ENCODE data around the gene KRT28. TPM values are rescaled to one million over a fixed set of nuclear protein-coding genes. Genes with fewer than 3 reads are reported as not detected.

Gene KRT28
- total RNA-seq, 4 donors from 2014 or later, result not detected

DNA sequence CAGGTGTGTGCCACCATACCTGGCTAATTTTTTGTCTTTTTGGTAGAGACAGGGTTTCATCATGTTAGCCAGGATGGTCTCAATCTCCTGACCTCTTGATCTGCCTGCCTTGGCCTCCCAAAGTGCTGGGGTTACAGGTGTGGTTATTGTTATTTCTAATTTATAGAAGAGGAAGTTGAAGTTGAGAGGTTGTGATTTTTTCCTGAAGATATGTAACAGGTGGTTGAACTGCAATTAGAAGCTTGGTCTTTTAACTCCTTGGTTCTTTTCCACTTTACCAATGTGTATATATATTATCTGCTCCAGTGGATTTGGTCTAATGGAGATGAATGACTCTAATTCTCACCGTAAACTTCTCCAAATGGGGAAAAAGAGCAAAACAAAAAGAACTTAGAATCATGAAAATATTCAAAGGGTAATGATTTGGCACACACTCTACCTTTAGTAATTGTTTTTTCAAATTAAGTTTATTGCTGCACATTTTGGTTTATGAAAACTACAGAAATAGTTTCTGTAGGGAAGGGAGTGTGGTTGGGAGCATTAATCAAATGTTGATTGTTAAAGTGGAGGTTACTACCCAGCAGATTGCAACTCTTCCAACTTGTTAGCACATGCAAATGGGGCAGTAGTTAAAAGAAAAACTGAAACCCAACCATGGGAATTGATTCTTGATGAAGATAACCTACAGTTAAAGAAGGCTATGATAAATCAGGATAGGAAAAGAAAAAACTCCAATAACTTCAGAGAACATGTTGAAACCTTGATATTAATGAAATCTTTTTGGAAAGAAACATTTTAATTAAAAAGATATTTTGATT is 24.5 kb upstream of the KRT28 start:
- DNase-seq (no peak), ATAC-seq (no peak)
- H3K4me1 ChIP-seq, result peaks cover 7 to 13% of the 10 kb centered on the region in 2 donors
- H3K9me3 ChIP-seq, result no peaks in the 10 kb centered on the region
- intact Hi-C loops (cut with DNase I; ENCODE audit: low total_unique reads), result no loop called here
- TF ChIP-seq POLR2A (IDR thresholded peaks at IDR 0.05), result no peak
- TF ChIP-seq, protein P1, sequence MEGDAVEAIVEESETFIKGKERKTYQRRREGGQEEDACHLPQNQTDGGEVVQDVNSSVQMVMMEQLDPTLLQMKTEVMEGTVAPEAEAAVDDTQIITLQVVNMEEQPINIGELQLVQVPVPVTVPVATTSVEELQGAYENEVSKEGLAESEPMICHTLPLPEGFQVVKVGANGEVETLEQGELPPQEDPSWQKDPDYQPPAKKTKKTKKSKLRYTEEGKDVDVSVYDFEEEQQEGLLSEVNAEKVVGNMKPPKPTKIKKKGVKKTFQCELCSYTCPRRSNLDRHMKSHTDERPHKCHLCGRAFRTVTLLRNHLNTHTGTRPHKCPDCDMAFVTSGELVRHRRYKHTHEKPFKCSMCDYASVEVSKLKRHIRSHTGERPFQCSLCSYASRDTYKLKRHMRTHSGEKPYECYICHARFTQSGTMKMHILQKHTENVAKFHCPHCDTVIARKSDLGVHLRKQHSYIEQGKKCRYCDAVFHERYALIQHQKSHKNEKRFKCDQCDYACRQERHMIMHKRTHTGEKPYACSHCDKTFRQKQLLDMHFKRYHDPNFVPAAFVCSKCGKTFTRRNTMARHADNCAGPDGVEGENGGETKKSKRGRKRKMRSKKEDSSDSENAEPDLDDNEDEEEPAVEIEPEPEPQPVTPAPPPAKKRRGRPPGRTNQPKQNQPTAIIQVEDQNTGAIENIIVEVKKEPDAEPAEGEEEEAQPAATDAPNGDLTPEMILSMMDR (IDR thresholded peaks at IDR 0.05 in 4 of 5, conservative IDR thresholded peaks at IDR 0.05 in 1 of 5), result no peak
- no peaks in the 10 kb centered on the region for H3K27me3 ChIP-seq
- H3K4me3 ChIP-seq, result no peak overlapping the region
- no peak overlapping the region for H3K27ac ChIP-seq
- no peaks in the 10 kb centered on the region for H3K36me3 ChIP-seq
- in situ Hi-C loops (cut with MboI; ENCODE audit: low sequenced_read_pairs in 4 of 4), result loop anchor here in 1 of 4 donors (25.0 kb wide), 1 partner anchor 838 kb away; no protein-coding TSS in a partner anchor

DNA sequence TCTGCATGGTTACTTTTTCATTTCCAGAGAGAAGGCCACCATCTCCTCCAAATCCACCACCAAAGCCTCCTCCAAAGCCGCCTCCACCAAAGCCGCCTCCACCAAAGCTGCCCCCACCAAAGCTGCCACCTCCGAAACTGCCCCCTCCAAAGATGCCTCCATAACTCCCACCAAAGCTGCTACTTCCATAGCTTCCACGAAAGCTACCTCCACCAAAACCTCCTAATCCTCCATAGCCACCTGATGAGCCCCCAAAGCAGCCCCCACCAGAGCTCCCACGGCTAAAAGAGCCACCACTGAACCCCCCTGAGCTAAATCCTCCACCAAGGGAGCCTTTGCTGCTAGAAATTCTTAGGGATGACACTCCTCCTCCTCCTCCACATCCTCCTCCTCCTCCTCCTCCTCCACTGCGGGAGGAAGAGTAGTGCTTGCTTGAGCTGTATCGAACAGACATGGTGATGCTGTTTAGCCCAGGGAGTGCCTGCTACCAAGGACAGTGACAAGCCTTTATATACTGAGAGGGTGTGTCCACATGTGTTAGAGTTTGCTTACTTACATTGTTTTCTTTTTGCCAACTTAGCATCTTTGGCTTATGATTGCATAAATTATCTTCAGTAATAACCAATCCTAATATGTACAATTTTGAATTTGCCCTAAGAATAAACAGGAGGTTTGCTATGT is 22.5 kb upstream of the KRT28 start, which contains the start of gene KRT10:
Gene KRT10, minus strand, starts transcription at position 483 of the 681 bp plus-strand sequence. Its CDS starts 29 bp downstream, at position 454.
- no peaks in the 10 kb centered on the region for H3K27me3 ChIP-seq
- no peak for TF ChIP-seq POLR2A (IDR thresholded peaks at IDR 0.05)
- TF ChIP-seq, protein P1 (IDR thresholded peaks at IDR 0.05 in 4 of 5, conservative IDR thresholded peaks at IDR 0.05 in 1 of 5), result no peak
- H3K36me3 ChIP-seq, result peaks cover 0 to 10% of the 10 kb centered on the region in 2 donors
- no peaks in the 10 kb centered on the region for H3K9me3 ChIP-seq
- H3K4me3 ChIP-seq, result no peak within 1 kb of the TSS
- in situ Hi-C loops (cut with MboI; ENCODE audit: low sequenced_read_pairs in 4 of 4), result loop anchor here in 1 of 4 donors (25.0 kb wide), 1 partner anchor 840 kb away; no protein-coding TSS in a partner anchor
- intact Hi-C loops (cut with DNase I; ENCODE audit: low total_unique reads), result no loop called here
- DNase-seq (no peak), ATAC-seq (no peak)
- H3K4me1 ChIP-seq, result peaks cover 14 to 22% of the 10 kb centered on the region in 2 donors
- H3K27ac ChIP-seq, result no peak within 1 kb of the TSS

- in situ Hi-C loops (cut with MboI; ENCODE audit: low sequenced_read_pairs in 4 of 4), result loop anchor here in 1 of 4 donors (25.0 kb wide), 1 partner anchor 841 kb away; no protein-coding TSS in a partner anchor
- ATAC-seq, result no peak
- Histone ChIP-seq H3K27ac (no peak overlapping the region), H3K4me1 (peaks cover 14 to 22% of the 10 kb centered on the region in 2 donors), H3K9me3 (no peaks in the 10 kb centered on the region), H3K36me3 (peaks cover 0 to 17% of the 10 kb centered on the region in 2 donors), H3K27me3 (no peaks in the 10 kb centered on the region), H3K4me3 (no peak overlapping the region)
- intact Hi-C loops (cut with DNase I; ENCODE audit: low total_unique reads), result no loop called here
- DNase-seq, result no peak
- TF ChIP-seq, protein P1 (IDR thresholded peaks at IDR 0.05 in 4 of 5, conservative IDR thresholded peaks at IDR 0.05 in 1 of 5), result no peak
Measured at GRCh38 chr17:40821536-40821935, 21.8 kb upstream of the KRT28 start.

DNA sequence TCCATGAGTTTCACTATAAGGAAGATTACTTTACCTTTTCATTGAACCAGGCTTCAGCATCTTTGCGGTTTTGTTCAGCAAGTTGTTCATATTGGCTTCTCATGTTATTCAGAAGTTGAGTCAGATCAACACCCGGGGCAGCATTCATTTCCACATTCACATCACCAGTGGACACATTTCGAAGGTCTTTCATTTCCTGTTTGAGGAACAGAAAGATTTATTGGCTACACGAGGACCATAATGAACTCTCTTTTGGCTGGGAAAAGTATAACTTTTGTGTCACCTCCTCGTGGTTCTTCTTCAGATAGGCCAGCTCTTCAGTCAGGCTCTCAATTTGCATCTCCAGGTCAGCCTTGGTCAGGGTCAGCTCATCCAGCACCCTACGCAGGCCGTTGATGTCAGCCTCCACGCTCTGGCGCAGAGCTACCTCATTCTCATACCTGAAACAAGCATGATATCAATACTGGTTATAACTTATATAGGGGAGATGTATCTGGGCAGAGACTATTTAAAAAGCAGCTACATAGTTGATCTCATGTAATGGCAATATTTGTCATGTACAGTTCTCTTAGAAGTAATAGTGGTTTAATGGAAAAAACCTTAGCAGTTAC is 20.6 kb upstream of the KRT28 start:
- TF ChIP-seq, protein P1 (IDR thresholded peaks at IDR 0.05 in 4 of 5, conservative IDR thresholded peaks at IDR 0.05 in 1 of 5), result no peak
- no peak for TF ChIP-seq POLR2A (IDR thresholded peaks at IDR 0.05)
- in situ Hi-C loops (cut with MboI; ENCODE audit: low sequenced_read_pairs in 4 of 4), result loop anchor here in 1 of 4 donors (25.0 kb wide), 1 partner anchor 842 kb away; no protein-coding TSS in a partner anchor
- DNase-seq, result no peak
- Histone ChIP-seq H3K27me3 (no peaks in the 10 kb centered on the region), H3K36me3 (peaks cover 0 to 17% of the 10 kb centered on the region in 2 donors), H3K9me3 (no peaks in the 10 kb centered on the region), H3K4me3 (peak overlapping the region in 1 of 4 donors; percentile 67), H3K27ac (peak overlapping the region in 3 of 4 donors; percentile 79 to 87 (median 85)), H3K4me1 (peaks cover 14 to 22% of the 10 kb centered on the region in 2 donors)
- intact Hi-C loops (cut with DNase I; ENCODE audit: low total_unique reads), result no loop called here
- no peak for ATAC-seq
